Measurements from ENCODE around the gene METTL2B.

Gene METTL2B

DNA sequence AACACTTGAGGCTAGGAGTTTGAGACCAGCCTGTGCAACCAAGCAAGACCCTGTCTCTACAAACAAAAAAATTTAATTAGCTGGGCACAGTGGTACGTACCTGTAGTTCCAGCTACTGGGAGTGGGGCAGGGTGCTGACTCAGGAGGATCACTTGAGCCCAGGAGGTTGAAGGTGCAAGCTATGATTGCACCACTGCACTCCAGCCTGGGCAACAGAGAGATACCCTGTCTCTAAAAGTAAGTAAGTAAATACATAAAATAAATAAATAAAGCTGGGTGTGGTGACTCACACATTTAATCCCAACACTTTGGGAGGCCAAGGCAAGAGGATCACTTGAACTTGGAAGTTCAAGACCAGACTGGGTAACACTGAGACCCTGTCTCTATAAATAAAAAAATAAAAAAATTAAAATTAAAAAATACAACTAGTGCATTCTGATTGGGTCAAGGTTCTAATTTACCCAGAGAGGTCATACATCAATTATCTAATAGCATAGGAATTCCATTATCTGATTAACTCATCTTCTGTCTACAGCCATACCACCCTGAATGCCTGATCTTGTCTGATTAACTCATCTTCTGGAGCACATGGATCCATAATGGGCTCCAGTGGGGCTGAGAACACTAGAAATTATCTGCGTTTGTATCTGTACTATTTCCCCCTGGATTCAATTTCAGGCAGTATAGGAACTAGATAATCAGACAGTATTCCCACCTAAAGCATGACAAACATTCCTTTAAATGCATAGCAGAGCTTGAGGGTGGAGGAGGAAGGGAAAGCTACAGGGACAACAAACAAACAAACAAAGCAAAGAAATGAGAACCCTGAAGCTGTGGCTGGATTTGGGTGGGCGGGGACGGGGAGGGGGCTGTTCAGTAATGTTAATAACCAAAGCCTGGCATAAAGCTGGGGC is 41.9 kb upstream of the METTL2B start:
- DNase-seq (ENCODE audit: low read depth): no peak
- TF ChIP-seq, protein P1, sequence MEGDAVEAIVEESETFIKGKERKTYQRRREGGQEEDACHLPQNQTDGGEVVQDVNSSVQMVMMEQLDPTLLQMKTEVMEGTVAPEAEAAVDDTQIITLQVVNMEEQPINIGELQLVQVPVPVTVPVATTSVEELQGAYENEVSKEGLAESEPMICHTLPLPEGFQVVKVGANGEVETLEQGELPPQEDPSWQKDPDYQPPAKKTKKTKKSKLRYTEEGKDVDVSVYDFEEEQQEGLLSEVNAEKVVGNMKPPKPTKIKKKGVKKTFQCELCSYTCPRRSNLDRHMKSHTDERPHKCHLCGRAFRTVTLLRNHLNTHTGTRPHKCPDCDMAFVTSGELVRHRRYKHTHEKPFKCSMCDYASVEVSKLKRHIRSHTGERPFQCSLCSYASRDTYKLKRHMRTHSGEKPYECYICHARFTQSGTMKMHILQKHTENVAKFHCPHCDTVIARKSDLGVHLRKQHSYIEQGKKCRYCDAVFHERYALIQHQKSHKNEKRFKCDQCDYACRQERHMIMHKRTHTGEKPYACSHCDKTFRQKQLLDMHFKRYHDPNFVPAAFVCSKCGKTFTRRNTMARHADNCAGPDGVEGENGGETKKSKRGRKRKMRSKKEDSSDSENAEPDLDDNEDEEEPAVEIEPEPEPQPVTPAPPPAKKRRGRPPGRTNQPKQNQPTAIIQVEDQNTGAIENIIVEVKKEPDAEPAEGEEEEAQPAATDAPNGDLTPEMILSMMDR (IDR thresholded peaks at IDR 0.05; ENCODE audit: control insufficient read depth, insufficient read depth, low read depth, low read length, missing control alignments): no peak
- H3K4me3 ChIP-seq (ENCODE audit: control insufficient read depth, low read depth, low read length): no peak overlapping the region

- TF ChIP-seq, protein P1 (IDR thresholded peaks at IDR 0.05; ENCODE audit: control insufficient read depth, insufficient read depth, low read depth, low read length, missing control alignments): no peak
- no peak overlapping the region for H3K4me3 ChIP-seq (ENCODE audit: control insufficient read depth, low read depth, low read length)
- DNase-seq (ENCODE audit: low read depth): no peak
Observed at GRCh38 chr7:128435327-128435686, 41.2 kb upstream of the METTL2B start.

- TF ChIP-seq, protein P1 (IDR thresholded peaks at IDR 0.05; ENCODE audit: control insufficient read depth, insufficient read depth, low read depth, low read length, missing control alignments): no peak
- no peak overlapping the region for H3K4me3 ChIP-seq (ENCODE audit: control insufficient read depth, low read depth, low read length)
- DNase-seq (ENCODE audit: low read depth): no peak
Observed at GRCh38 chr7:128437426-128438332, 38.9 kb upstream of the METTL2B start.

DNA sequence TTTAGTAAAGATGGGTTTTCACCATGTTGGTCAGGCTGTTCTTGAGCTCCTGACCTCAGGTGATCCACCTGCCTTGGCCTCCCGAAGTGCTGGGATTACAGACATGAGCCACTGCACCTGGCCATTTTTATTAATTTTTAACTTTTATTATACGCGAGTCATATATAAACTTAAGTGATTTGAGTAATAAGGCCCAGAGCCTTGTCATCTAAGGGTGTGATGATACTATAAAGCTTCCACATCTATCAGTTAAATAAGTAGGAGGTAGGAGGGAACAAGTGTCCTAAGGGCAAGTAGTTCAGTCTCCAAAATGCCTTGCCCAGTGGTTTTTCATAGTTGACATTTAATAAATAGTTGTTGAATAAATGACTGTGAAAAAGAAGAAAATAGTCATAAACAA is 34.2 kb upstream of the METTL2B start:
- TF ChIP-seq, protein P1 (IDR thresholded peaks at IDR 0.05; ENCODE audit: control insufficient read depth, insufficient read depth, low read depth, low read length, missing control alignments): no peak
- H3K4me3 ChIP-seq (ENCODE audit: control insufficient read depth, low read depth, low read length): no peak overlapping the region
- DNase-seq (ENCODE audit: low read depth): no peak

DNA sequence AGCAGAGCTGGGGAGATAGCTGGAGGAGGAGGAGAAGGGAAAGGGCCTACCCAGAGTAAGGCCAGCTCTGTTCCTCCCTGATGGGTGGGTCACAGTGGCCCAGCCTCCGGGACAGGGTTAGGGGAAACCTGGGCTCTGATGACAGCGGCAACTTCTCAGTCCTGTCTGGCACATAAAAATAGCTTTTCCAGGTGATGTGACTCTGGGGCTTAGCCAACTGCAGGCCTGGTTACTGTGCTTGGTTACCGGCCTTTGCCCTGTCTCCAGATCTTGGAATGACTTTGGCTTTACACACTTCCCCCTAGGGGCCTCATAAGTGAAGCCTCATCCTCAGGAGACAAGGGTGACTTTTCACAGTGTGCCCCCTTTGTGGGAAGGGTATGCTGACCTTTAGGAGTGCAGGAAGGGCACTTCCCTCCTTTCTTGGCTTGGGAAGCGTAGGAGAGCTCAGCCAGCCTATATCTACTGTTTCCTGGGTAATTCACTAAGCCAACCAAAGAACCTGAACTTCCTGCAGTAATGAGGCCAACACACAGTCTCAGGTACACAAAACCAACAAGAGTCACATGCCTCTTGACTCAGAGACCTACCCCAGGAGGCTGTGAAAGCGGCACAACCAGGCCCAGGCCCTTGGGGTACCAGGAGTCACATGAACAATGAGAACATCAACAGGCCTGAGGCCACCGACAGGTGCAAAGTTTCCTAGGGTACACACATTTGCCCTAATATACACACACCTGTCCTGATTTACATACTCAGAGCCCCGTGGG is 32.5 kb upstream of the METTL2B start:
- DNase-seq (ENCODE audit: low read depth): no peak
- no peak overlapping the region for H3K4me3 ChIP-seq (ENCODE audit: control insufficient read depth, low read depth, low read length)
- TF ChIP-seq, protein P1 (IDR thresholded peaks at IDR 0.05; ENCODE audit: control insufficient read depth, insufficient read depth, low read depth, low read length, missing control alignments): no peak

- no peak for DNase-seq (ENCODE audit: low read depth)
- no peak overlapping the region for H3K4me3 ChIP-seq (ENCODE audit: control insufficient read depth, low read depth, low read length)
- TF ChIP-seq, protein P1 (IDR thresholded peaks at IDR 0.05; ENCODE audit: control insufficient read depth, insufficient read depth, low read depth, low read length, missing control alignments): no peak
Observed at GRCh38 chr7:128446306-128446705, 30.2 kb upstream of the METTL2B start.

Data from AG09309 (cell line).